ENCODE data around the gene DCUN1D3.

- TF ChIP-seq POLR2A (IDR thresholded peaks at IDR 0.05) (no peak), CTCF (IDR thresholded peaks at IDR 0.05) (no peak), POLR2AphosphoS5 (IDR thresholded peaks at IDR 0.05) (no peak)
Observed at GRCh38 chr16:20883554-20884239, 16.5 kb downstream of the DCUN1D3 start.
